ENCODE results near the gene WEE2.
"Not testable (repeated sequence)": the region's sequence is repeated elsewhere in the genome, so short reads cannot be mapped to it uniquely, and the experiment has no call there.

The WEE2 gene

DNA sequence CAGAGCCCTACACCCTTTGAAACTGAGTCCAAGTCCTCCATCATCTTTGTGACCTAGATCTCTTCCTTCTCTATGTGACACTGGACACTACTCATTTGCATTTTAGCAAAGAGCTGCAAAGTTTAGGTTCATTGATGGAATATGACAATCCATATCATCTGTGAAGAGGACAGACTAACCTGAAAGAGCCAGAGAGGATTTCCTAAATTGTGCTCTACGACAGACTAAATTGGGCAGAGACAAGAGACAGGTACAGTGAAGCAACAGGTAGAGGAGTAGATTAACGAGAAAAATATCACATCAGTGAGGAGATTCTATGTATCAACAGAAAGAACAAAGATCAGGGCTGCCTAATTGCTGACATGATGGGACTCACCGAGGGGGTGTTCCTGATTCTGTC is 55.6 kb downstream of the WEE2 start, which contains the start of gene TAS2R3:
TAS2R3 (plus strand) TSS at position 301 of the 400 bp plus-strand sequence; CDS start at position 363, 62 bp downstream.
- DNase-seq (ENCODE audit: insufficient read length, low spot score) (no peak), FAIRE-seq (no peak)

DNA sequence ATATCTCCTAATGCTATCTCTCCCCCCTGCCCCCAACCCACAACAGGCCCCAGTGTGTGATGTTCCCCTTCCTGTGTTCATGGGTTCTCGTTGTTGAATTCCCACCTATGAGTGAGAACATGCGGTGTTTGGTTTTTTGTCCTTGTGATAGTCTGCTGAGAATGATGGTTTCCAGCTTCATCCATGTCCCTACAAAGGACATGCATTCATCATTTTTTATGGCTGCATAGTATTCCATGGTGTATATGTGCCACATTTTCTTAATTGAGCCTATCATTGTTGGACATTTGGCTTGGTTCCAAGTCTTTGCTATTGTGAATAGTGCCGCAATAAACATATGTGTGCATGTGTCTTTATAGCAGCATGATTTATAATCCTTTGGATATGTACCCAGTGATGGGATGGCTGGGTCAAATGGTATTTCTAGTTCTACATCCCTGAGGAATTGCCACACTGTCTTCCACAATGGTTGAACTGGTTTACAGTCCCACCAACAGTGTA is 62.0 kb downstream of the WEE2 start:
- FAIRE-seq; DNase-seq (ENCODE audit: insufficient read length, low spot score): not testable (repeated sequence)

DNA sequence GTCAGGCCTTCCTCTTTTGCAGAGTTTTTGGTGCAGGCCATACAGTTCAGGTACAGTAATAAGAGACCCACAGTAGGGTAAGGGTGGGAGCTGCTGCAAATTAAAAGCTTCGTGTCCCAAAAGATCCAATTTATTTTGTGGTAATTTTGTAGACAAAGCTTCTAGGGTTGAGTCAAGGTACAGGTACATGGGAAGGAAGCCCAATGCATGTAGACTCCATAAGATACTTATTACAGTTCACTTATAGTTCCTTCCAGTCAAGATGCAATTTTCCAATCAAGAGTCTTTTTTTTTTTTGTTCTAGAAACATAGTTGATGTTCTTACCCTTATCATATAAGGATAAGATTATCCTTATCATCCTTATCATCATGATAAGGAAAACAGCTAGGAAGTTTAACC is 68.2 kb downstream of the WEE2 start, which contains the start of gene TAS2R4:
TAS2R4 (plus strand) TSS at position 301 of the 400 bp plus-strand sequence. CDS start 1,815 bp downstream, outside the sequence.
- FAIRE-seq: no peak
- DNase-seq (ENCODE audit: insufficient read length, low spot score): no peak
